ENCODE measurements around the gene CNGA3. TPM values are rescaled to one million over a fixed set of nuclear protein-coding genes. Genes with fewer than 3 reads are reported as not detected.

The CNGA3 gene
- total and polyA plus RNA-seq, 2 of the 4 experiments (the other 2 are of a cell fraction) = under 0.01 TPM; not detected in 1

DNA sequence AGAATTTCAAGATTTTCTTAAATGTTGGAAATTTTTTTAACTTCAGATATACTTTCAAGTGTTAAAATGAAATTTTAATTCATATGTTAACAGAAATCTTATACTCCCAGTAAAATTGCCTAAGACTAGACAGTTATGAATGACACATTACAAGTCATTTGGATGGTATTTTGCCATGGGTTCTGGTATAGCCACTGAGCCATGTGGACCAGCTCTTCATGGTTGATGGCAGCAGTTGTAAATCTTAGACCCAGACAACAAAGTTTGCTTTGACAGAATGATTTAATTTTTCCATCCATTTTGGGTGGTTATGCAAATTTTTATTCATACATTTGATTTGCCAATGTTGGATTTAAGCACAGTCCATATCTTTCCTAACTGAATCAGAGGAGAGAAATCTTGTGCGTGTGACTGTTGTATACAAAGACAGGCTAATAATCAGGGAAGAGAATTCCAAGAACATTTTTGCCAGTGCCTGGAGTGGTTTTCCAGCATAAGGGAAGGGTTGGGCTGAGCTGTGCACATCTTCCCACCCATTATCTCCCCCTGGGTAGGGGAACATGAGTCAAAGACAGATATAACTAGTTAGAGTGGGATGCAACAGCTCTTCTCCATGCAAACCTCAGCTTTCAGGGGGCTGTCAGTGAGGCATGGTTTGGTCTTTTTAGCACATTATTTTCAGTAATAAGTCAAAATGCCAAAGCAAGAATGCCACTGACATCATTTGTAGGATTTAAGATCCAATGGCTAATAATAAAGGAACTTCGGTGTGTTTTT lies 70.3 kb downstream of the CNGA3 start:
- H3K4ac ChIP-seq (ENCODE audit: low read depth, low read length) = no peak overlapping the region
- H3K9ac ChIP-seq (ENCODE audit: low read depth, low read length) = no peak overlapping the region
- ChIA-PET CTCF (no interaction called here), POLR2A (ENCODE audit: unreplicated experiment) (interaction anchor here (0.6 kb wide), 1 partner anchor 426 kb away, joined by 3 read pairs; no protein-coding TSS in a partner anchor)
- DNase-seq (no peak), ATAC-seq (ENCODE audit: low read depth) (peak; percentile 25; the same call in 1 of the 2 replicates)
- in situ Hi-C loops (cut with MboI; ENCODE audit: low sequenced_read_pairs) = loop anchor here (25.0 kb wide), 1 partner anchor 421 kb away; no protein-coding TSS in a partner anchor
- H3K27me3 ChIP-seq (ENCODE audit: control insufficient read depth, insufficient read depth, low read length) = peaks cover 3% of the 10 kb centered on the region
- H3K36me3 ChIP-seq (ENCODE audit: control insufficient read depth, insufficient read depth, low read length) = no peaks in the 10 kb centered on the region
- H3K79me1 ChIP-seq (ENCODE audit: low read depth in 1 of 2, low read length in 2 of 2) = no peaks in the 10 kb centered on the region
- no peak overlapping the region for H3K23ac ChIP-seq (ENCODE audit: low read depth, low read length)
- H3K4me3 ChIP-seq (ENCODE audit: insufficient read depth, low read depth, low read length) = no peak overlapping the region
- H4K8ac ChIP-seq (ENCODE audit: low read depth in 2 of 2, low read length in 2 of 2) = no peak overlapping the region
- H2AFZ ChIP-seq (replicated peaks; ENCODE audit: low read length, poor library complexity) = no peak overlapping the region
- TF ChIP-seq MXI1 (IDR thresholded peaks at IDR 0.05; ENCODE audit: borderline replicate concordance, low read depth, low read length) = no peak
- no peak for TF ChIP-seq BHLHE40 (IDR thresholded peaks at IDR 0.05; ENCODE audit: low read depth, low read length)
- TF ChIP-seq, protein P1, sequence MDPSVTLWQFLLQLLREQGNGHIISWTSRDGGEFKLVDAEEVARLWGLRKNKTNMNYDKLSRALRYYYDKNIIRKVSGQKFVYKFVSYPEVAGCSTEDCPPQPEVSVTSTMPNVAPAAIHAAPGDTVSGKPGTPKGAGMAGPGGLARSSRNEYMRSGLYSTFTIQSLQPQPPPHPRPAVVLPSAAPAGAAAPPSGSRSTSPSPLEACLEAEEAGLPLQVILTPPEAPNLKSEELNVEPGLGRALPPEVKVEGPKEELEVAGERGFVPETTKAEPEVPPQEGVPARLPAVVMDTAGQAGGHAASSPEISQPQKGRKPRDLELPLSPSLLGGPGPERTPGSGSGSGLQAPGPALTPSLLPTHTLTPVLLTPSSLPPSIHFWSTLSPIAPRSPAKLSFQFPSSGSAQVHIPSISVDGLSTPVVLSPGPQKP (IDR thresholded peaks at IDR 0.05; ENCODE audit: borderline replicate concordance, low read depth, low read length) = no peak
- no peak for TF ChIP-seq SMC3 (IDR thresholded peaks at IDR 0.05; ENCODE audit: low read depth, low read length)
- no peak for TF ChIP-seq RCOR1 (IDR thresholded peaks at IDR 0.05; ENCODE audit: insufficient replicate concordance, low read length)
- TF ChIP-seq MAZ (IDR thresholded peaks at IDR 0.05; ENCODE audit: borderline replicate concordance, low read depth, low read length) = no peak
- no peak for TF ChIP-seq RAD21 (IDR thresholded peaks at IDR 0.05; ENCODE audit: low read length)
- no peak for TF ChIP-seq POLR2A (IDR thresholded peaks at IDR 0.05; ENCODE audit: low read depth, low read length)
- no peak for TF ChIP-seq CHD1 (IDR thresholded peaks at IDR 0.05; ENCODE audit: low read depth, low read length)
- TF ChIP-seq, protein P2, sequence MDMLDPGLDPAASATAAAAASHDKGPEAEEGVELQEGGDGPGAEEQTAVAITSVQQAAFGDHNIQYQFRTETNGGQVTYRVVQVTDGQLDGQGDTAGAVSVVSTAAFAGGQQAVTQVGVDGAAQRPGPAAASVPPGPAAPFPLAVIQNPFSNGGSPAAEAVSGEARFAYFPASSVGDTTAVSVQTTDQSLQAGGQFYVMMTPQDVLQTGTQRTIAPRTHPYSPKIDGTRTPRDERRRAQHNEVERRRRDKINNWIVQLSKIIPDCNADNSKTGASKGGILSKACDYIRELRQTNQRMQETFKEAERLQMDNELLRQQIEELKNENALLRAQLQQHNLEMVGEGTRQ (IDR thresholded peaks at IDR 0.05; ENCODE audit: low read depth, low read length) = no peak
- no peak for TF ChIP-seq FOS (IDR thresholded peaks at IDR 0.05; ENCODE audit: low read depth, low read length)
- no peak for TF ChIP-seq MAFK (IDR thresholded peaks at IDR 0.05; ENCODE audit: low read depth, low read length)
- no peak overlapping the region for H2BK15ac ChIP-seq (ENCODE audit: low read depth, low read length)
- H4K5ac ChIP-seq (ENCODE audit: low read depth, low read length) = no peak overlapping the region
- H4K20me1 ChIP-seq (ENCODE audit: insufficient read depth, low read length) = no peaks in the 10 kb centered on the region
- H3K4me1 ChIP-seq (ENCODE audit: control insufficient read depth, insufficient read depth, low read length) = no peaks in the 10 kb centered on the region
- H2AK5ac ChIP-seq (ENCODE audit: low read depth, low read length) = no peak overlapping the region
- no peak overlapping the region for H2BK5ac ChIP-seq (ENCODE audit: low read depth, low read length, poor library complexity, severe bottlenecking)
- H4K91ac ChIP-seq (ENCODE audit: insufficient read depth, low read depth, low read length) = no peak overlapping the region
- no peak overlapping the region for H3K4me2 ChIP-seq (ENCODE audit: low read depth, low read length)
- H2AK9ac ChIP-seq (replicated peaks; ENCODE audit: low read depth, low read length, poor library complexity) = no peak overlapping the region
- dilution Hi-C loops (cut with HindIII; ENCODE audit: low sequenced_read_pairs, unreplicated experiment) = no loop called here
- no peaks in the 10 kb centered on the region for H3K9me1 ChIP-seq (ENCODE audit: insufficient read depth, low read length)
- no CpG with 5 or more reads among the region's 2 CpGs for WGBS, 2 experiments (ENCODE audit: extremely low coverage in 2 of 2, insufficient read length in 1 of 2)
- no peaks in the 10 kb centered on the region for H3K9me3 ChIP-seq (ENCODE audit: control insufficient read depth, insufficient read depth, low read length)
- H2BK20ac ChIP-seq (ENCODE audit: low read depth, low read length) = no peak overlapping the region
- H2BK120ac ChIP-seq (ENCODE audit: low read depth, low read length) = no peak overlapping the region
- H3K56ac ChIP-seq (ENCODE audit: extremely low read depth, insufficient read depth, low read length) = no peak overlapping the region
- no peak overlapping the region for H3K27ac ChIP-seq (ENCODE audit: insufficient read depth, low read length)
- no peak overlapping the region for H3K18ac ChIP-seq (ENCODE audit: low read depth, low read length)
- no TSS peak for BruUV-seq (replicated peaks)
- no peak overlapping the region for H3K14ac ChIP-seq (replicated peaks; ENCODE audit: low read depth, low read length)
- intact Hi-C loops (cut with micrococcal nuclease) = no loop called here

All from IMR-90 (cell line).